ENCODE results near the gene KCNN2.

Gene KCNN2

DNA sequence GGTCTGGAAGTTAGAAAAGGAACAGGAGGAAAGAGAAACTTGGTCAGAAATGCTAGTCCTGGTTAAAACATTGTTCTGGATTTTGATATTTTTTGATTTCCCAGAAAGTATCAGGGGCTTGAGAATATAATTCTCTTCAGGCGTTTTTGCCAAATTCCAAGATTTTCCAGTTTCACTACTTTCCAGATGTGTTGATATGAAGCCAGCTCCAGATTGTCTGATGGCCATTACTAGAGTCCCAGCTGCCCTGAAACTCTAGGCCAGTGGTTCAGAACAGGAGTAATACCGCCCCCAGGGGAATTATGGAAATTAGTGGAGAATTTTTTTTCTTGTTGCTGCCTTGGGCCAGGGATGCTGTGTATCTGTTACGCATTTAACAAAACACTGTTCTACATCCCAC lies 88.6 kb downstream of the KCNN2 start:
- no peak overlapping the region for H3K4me3 Mint-ChIP-seq
- no peak overlapping the region for H3K27ac Mint-ChIP-seq
- no peaks in the 10 kb centered on the region for H3K36me3 Mint-ChIP-seq (ENCODE audit: low read depth)
- peaks cover 5% of the 10 kb centered on the region for H3K4me1 Mint-ChIP-seq (ENCODE audit: low read depth)
- intact Hi-C loops (cut with micrococcal nuclease): loop anchor here (1.0 kb wide), 2 partner anchors 771 to 838 kb away; no protein-coding TSS in a partner anchor
- peaks cover 3% of the 10 kb centered on the region for H3K27me3 Mint-ChIP-seq
- H3K9me3 Mint-ChIP-seq: no peaks in the 10 kb centered on the region

- Mint-ChIP-seq H3K4me3 (no peak overlapping the region), H3K4me1 (ENCODE audit: low read depth) (no peaks in the 10 kb centered on the region), H3K9me3 (no peaks in the 10 kb centered on the region), H3K27ac (no peak overlapping the region), H3K36me3 (ENCODE audit: low read depth) (no peaks in the 10 kb centered on the region), H3K27me3 (no peaks in the 10 kb centered on the region)
- intact Hi-C loops (cut with micrococcal nuclease): no loop called here
Observed at GRCh38 chr5:114458726-114459125, 96.9 kb downstream of the KCNN2 start.

GRCh38 chr5:114467171-114467570 lies 105.3 kb downstream of the KCNN2 start:
- H3K9me3 Mint-ChIP-seq: no peaks in the 10 kb centered on the region
- intact Hi-C loops (cut with micrococcal nuclease): no loop called here
- H3K36me3 Mint-ChIP-seq (ENCODE audit: low read depth): no peaks in the 10 kb centered on the region
- no peak overlapping the region for H3K27ac Mint-ChIP-seq
- no peaks in the 10 kb centered on the region for H3K4me1 Mint-ChIP-seq (ENCODE audit: low read depth)
- H3K4me3 Mint-ChIP-seq: no peak overlapping the region
- no peaks in the 10 kb centered on the region for H3K27me3 Mint-ChIP-seq

DNA sequence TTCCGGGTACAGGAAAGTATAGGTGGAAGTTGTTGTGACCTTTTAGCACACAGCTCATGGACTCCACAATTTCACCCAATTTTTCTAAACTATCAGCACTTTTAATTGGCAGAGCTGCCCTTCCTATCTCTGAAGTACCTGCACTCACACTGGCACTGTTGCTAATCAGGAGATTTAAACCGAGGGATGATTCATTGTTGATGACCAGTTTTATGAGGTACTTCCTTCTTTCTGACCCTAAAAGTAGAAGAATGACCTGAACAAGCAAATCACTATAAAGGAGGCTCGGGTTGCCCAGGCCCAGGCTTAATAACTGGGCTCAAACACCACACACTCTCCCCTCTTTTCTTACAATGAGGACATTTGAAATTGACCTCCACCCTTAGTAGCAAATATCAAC lies 105.9 kb downstream of the KCNN2 start:
- no peaks in the 10 kb centered on the region for H3K4me1 Mint-ChIP-seq (ENCODE audit: low read depth)
- no peaks in the 10 kb centered on the region for H3K27me3 Mint-ChIP-seq
- no peaks in the 10 kb centered on the region for H3K9me3 Mint-ChIP-seq
- H3K4me3 Mint-ChIP-seq: no peak overlapping the region
- no peaks in the 10 kb centered on the region for H3K36me3 Mint-ChIP-seq (ENCODE audit: low read depth)
- H3K27ac Mint-ChIP-seq: no peak overlapping the region
- intact Hi-C loops (cut with micrococcal nuclease): no loop called here

DNA sequence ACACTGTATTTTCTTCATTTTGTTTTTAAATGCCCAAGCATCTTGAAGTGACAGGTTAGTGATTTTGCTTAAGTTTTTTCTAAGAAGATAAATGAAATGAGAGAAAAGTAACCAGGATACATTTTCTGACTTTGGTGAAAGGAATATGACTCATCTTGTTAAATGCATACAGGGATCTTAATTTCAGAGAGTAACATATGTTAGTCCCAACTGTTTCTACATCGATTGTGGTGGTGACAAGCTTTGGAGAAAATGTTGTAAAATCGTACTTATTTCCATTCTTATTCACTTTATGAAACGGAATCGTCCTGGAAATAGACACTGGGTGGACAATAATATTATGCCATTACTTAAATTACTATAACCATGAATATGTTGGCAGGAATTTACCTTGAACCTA lies 107.5 kb downstream of the KCNN2 start:
- intact Hi-C loops (cut with micrococcal nuclease): no loop called here
- H3K27ac Mint-ChIP-seq: no peak overlapping the region
- H3K9me3 Mint-ChIP-seq: no peaks in the 10 kb centered on the region
- no peaks in the 10 kb centered on the region for H3K36me3 Mint-ChIP-seq (ENCODE audit: low read depth)
- H3K4me1 Mint-ChIP-seq (ENCODE audit: low read depth): no peaks in the 10 kb centered on the region
- H3K27me3 Mint-ChIP-seq: no peaks in the 10 kb centered on the region
- no peak overlapping the region for H3K4me3 Mint-ChIP-seq

GRCh38 chr5:114471529-114471928 lies 109.7 kb downstream of the KCNN2 start:
- no peaks in the 10 kb centered on the region for H3K27me3 Mint-ChIP-seq
- intact Hi-C loops (cut with micrococcal nuclease): no loop called here
- H3K4me1 Mint-ChIP-seq (ENCODE audit: low read depth): no peaks in the 10 kb centered on the region
- no peak overlapping the region for H3K4me3 Mint-ChIP-seq
- H3K9me3 Mint-ChIP-seq: no peaks in the 10 kb centered on the region
- no peak overlapping the region for H3K27ac Mint-ChIP-seq
- no peaks in the 10 kb centered on the region for H3K36me3 Mint-ChIP-seq (ENCODE audit: low read depth)

DNA sequence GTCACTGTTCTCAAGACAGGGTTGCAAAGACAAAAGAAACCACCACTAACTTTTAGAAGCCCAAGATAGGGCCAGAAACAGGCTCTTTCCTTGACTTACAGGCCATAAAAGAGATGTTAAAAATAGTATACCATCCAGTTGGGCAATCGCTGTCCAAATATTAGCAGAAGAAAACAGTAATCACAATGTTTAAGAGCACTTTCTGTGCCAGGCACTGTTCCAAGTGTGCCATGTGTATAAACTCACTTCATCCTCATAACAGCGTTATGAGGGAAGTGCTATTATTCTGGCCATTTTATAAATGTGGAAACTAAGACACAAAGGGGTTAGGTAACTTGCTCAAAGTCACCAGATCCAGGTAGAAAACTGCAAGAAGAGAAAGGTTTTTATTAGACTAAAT lies 111.7 kb downstream of the KCNN2 start:
- intact Hi-C loops (cut with micrococcal nuclease): no loop called here
- no peaks in the 10 kb centered on the region for H3K36me3 Mint-ChIP-seq (ENCODE audit: low read depth)

GRCh38 chr5:114477816-114478334 lies 116.0 kb downstream of the KCNN2 start:
- Mint-ChIP-seq H3K36me3 (ENCODE audit: low read depth) (no peaks in the 10 kb centered on the region), H3K4me3 (no peak overlapping the region), H3K27me3 (no peaks in the 10 kb centered on the region), H3K9me3 (peaks cover 36% of the 10 kb centered on the region), H3K27ac (no peak overlapping the region), H3K4me1 (ENCODE audit: low read depth) (no peaks in the 10 kb centered on the region)
- intact Hi-C loops (cut with micrococcal nuclease): no loop called here

More for the DNA sequence above, 111.7 kb downstream of the KCNN2 start:
- Mint-ChIP-seq H3K4me1 (ENCODE audit: low read depth) (no peaks in the 10 kb centered on the region), H3K4me3 (no peak overlapping the region), H3K27ac (no peak overlapping the region), H3K9me3 (peaks cover 9% of the 10 kb centered on the region), H3K27me3 (no peaks in the 10 kb centered on the region)

- Mint-ChIP-seq H3K9me3 (no peaks in the 10 kb centered on the region), H3K27ac (no peak overlapping the region), H3K4me1 (ENCODE audit: low read depth) (peaks cover 11% of the 10 kb centered on the region), H3K36me3 (ENCODE audit: low read depth) (no peaks in the 10 kb centered on the region), H3K27me3 (no peaks in the 10 kb centered on the region), H3K4me3 (no peak overlapping the region)
- intact Hi-C loops (cut with micrococcal nuclease): no loop called here
Observed at GRCh38 chr5:114500756-114501155, 138.9 kb downstream of the KCNN2 start.

DNA sequence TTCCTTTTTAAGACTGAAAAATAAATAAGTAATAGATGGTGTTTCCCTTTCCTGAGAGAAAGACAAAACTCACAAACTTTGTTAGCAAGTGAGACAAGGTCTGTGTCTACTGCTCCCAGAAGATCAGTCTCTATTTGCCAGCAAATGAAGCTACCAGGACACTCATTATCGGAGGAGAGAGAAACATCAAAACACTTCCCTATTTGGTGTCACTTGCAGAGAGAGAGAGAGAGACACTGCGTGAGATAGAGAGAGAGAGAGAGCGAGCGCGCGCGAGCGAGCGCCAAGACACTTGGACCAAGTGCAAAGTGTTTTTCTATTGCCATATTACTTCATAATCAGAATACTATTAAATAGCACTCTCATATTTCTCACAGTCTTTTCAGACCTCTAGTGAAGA lies 142.7 kb downstream of the KCNN2 start:
- Mint-ChIP-seq H3K36me3 (ENCODE audit: low read depth) (no peaks in the 10 kb centered on the region), H3K4me1 (ENCODE audit: low read depth) (peaks cover 11% of the 10 kb centered on the region), H3K27me3 (no peaks in the 10 kb centered on the region), H3K27ac (no peak overlapping the region), H3K4me3 (no peak overlapping the region), H3K9me3 (no peaks in the 10 kb centered on the region)
- intact Hi-C loops (cut with micrococcal nuclease): no loop called here

GRCh38 chr5:114524221-114524620 lies 162.4 kb downstream of the KCNN2 start:
- Mint-ChIP-seq H3K36me3 (ENCODE audit: low read depth) (no peaks in the 10 kb centered on the region), H3K9me3 (peaks cover 6% of the 10 kb centered on the region), H3K27ac (no peak overlapping the region), H3K4me1 (ENCODE audit: low read depth) (no peaks in the 10 kb centered on the region), H3K4me3 (no peak overlapping the region), H3K27me3 (no peaks in the 10 kb centered on the region)
- intact Hi-C loops (cut with micrococcal nuclease): no loop called here

- Mint-ChIP-seq H3K9me3 (peaks cover 72% of the 10 kb centered on the region), H3K27ac (no peak overlapping the region), H3K36me3 (ENCODE audit: low read depth) (no peaks in the 10 kb centered on the region), H3K27me3 (no peaks in the 10 kb centered on the region), H3K4me3 (no peak overlapping the region), H3K4me1 (ENCODE audit: low read depth) (no peaks in the 10 kb centered on the region)
- intact Hi-C loops (cut with micrococcal nuclease): no loop called here
Observed at GRCh38 chr5:114544561-114544960, 182.7 kb downstream of the KCNN2 start.
